Measurements from ENCODE around the gene LCN12. TPM values are rescaled to one million over a fixed set of nuclear protein-coding genes. Genes with fewer than 3 reads are reported as not detected.

The LCN12 gene
- total RNA-seq, 1 donor from 2014 or later = not detected

DNA sequence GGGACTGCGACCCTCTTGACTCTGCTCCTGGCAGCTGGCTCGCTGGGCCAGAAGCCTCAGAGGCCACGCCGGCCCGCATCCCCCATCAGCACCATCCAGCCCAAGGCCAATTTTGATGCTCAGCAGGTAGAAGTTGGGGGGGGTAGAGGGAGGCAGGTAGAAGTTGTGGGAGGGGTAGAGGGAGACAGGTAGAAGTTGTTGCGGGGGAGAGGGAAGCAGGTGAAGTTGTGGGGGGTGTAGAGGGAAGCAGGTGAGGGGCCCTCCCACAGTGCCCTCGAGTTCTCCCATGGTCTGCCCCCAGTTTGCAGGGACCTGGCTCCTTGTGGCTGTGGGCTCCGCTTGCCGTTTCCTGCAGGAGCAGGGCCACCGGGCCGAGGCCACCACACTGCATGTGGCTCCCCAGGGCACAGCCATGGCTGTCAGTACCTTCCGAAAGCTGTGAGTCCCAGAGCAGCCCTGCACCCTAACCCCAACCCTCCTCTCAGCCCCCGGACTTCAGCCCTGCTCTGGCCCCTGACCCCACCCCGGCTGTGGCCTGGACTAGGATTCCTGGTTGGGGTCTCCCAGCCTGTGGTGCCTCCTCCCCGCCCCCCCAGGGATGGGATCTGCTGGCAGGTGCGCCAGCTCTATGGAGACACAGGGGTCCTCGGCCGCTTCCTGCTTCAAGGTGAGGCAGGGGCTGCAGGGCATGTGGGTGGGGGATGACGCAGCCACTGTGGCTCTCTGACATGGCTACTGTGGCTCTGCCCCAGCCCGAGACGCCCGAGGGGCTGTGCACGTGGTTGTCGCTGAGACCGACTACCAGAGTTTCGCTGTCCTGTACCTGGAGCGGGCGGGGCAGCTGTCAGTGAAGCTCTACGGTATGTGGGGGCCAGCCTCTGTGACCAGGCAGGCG, 6.5 kb upstream of the LCN12 start:
- H3K4me3 ChIP-seq (ENCODE audit: insufficient read depth, low read depth, low read length) = no peak overlapping the region
- H3K36me3 ChIP-seq (ENCODE audit: insufficient read depth, low read length) = no peaks in the 10 kb centered on the region
- H3K9me3 ChIP-seq (ENCODE audit: insufficient read depth, low read depth, low read length) = no peaks in the 10 kb centered on the region
- H3K4me2 ChIP-seq (ENCODE audit: low read length) = no peak overlapping the region
- no peaks in the 10 kb centered on the region for H3K27me3 Mint-ChIP-seq (ENCODE audit: low read depth, unreplicated experiment)
- H3K9me3 Mint-ChIP-seq (ENCODE audit: unreplicated experiment) = no peaks in the 10 kb centered on the region
- H2AFZ ChIP-seq (ENCODE audit: low read depth, low read length) = no peak overlapping the region
- no peaks in the 10 kb centered on the region for H3K4me1 Mint-ChIP-seq (ENCODE audit: low read depth, unreplicated experiment)
- H3K27ac Mint-ChIP-seq (ENCODE audit: unreplicated experiment) = no peak overlapping the region
- no peak for TF ChIP-seq EZH2 (IDR thresholded peaks at IDR 0.05; ENCODE audit: insufficient read depth, low read length)
- TF ChIP-seq, protein P1, sequence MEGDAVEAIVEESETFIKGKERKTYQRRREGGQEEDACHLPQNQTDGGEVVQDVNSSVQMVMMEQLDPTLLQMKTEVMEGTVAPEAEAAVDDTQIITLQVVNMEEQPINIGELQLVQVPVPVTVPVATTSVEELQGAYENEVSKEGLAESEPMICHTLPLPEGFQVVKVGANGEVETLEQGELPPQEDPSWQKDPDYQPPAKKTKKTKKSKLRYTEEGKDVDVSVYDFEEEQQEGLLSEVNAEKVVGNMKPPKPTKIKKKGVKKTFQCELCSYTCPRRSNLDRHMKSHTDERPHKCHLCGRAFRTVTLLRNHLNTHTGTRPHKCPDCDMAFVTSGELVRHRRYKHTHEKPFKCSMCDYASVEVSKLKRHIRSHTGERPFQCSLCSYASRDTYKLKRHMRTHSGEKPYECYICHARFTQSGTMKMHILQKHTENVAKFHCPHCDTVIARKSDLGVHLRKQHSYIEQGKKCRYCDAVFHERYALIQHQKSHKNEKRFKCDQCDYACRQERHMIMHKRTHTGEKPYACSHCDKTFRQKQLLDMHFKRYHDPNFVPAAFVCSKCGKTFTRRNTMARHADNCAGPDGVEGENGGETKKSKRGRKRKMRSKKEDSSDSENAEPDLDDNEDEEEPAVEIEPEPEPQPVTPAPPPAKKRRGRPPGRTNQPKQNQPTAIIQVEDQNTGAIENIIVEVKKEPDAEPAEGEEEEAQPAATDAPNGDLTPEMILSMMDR (IDR thresholded peaks at IDR 0.05; ENCODE audit: insufficient read depth, low read depth, low read length) = no peak
- no peaks in the 10 kb centered on the region for H3K27me3 ChIP-seq (ENCODE audit: insufficient read depth, low read length)
- H3K36me3 Mint-ChIP-seq (ENCODE audit: low read depth, unreplicated experiment) = no peaks in the 10 kb centered on the region
- peaks cover 26% of the 10 kb centered on the region for H4K20me1 ChIP-seq (ENCODE audit: insufficient read depth, low read length)
- DNase-seq (ENCODE audit: low read depth) (no peak), FAIRE-seq (no peak)
- H3K4me3 Mint-ChIP-seq (ENCODE audit: unreplicated experiment) = peak overlapping the region; percentile 72
- peaks cover 37% of the 10 kb centered on the region for H3K79me2 ChIP-seq (ENCODE audit: insufficient read depth, low read length)
- no peak overlapping the region for H3K27ac ChIP-seq (ENCODE audit: low read depth, low read length)
- H3K4me1 ChIP-seq (ENCODE audit: insufficient read depth, low read length) = peaks cover 15% of the 10 kb centered on the region
- no peak overlapping the region for H3K9ac ChIP-seq (ENCODE audit: low read length)

GRCh38 chr9:136946228-136947027, 5.6 kb upstream of the LCN12 start:
- peaks cover 19% of the 10 kb centered on the region for H4K20me1 ChIP-seq (ENCODE audit: insufficient read depth, low read length)
- peaks cover 29% of the 10 kb centered on the region for H3K79me2 ChIP-seq (ENCODE audit: insufficient read depth, low read length)
- no peak for DNase-seq (ENCODE audit: low read depth)
- Mint-ChIP-seq H3K9me3 (ENCODE audit: unreplicated experiment) (no peaks in the 10 kb centered on the region), H3K27me3 (ENCODE audit: low read depth, unreplicated experiment) (no peaks in the 10 kb centered on the region), H3K36me3 (ENCODE audit: low read depth, unreplicated experiment) (no peaks in the 10 kb centered on the region), H3K4me3 (ENCODE audit: unreplicated experiment) (no peak overlapping the region), H3K27ac (ENCODE audit: unreplicated experiment) (no peak overlapping the region), H3K4me1 (ENCODE audit: low read depth, unreplicated experiment) (no peaks in the 10 kb centered on the region)
- no peak overlapping the region for H3K27ac ChIP-seq (ENCODE audit: low read depth, low read length)
- FAIRE-seq = no peak
- H3K4me3 ChIP-seq (ENCODE audit: insufficient read depth, low read depth, low read length) = no peak overlapping the region
- H3K9ac ChIP-seq (ENCODE audit: low read length) = no peak overlapping the region
- no peak for TF ChIP-seq EZH2 (IDR thresholded peaks at IDR 0.05; ENCODE audit: insufficient read depth, low read length)
- TF ChIP-seq, protein P1 (IDR thresholded peaks at IDR 0.05; ENCODE audit: insufficient read depth, low read depth, low read length) = no peak
- H3K4me1 ChIP-seq (ENCODE audit: insufficient read depth, low read length) = peaks cover 16% of the 10 kb centered on the region
- no peak overlapping the region for H3K4me2 ChIP-seq (ENCODE audit: low read length)
- H3K9me3 ChIP-seq (ENCODE audit: insufficient read depth, low read depth, low read length) = no peaks in the 10 kb centered on the region
- no peaks in the 10 kb centered on the region for H3K36me3 ChIP-seq (ENCODE audit: insufficient read depth, low read length)
- no peaks in the 10 kb centered on the region for H3K27me3 ChIP-seq (ENCODE audit: insufficient read depth, low read length)
- H2AFZ ChIP-seq (ENCODE audit: low read depth, low read length) = no peak overlapping the region

All from astrocyte (in vitro differentiated cells and primary cell).